ENCODE measurements around the gene ASB6. TPM values are rescaled to one million over a fixed set of nuclear protein-coding genes. Genes with fewer than 3 reads are reported as not detected.
A peak's percentile ranks its signal among the peaks of the same experiment; 100 is the strongest.
"Not testable (repeated sequence)": the region's sequence is repeated elsewhere in the genome, so short reads cannot be mapped to it uniquely, and the experiment has no call there.

ASB6 gene
- total RNA-seq, 1 experiment from 2014 or later, result 18.7 TPM

DNA sequence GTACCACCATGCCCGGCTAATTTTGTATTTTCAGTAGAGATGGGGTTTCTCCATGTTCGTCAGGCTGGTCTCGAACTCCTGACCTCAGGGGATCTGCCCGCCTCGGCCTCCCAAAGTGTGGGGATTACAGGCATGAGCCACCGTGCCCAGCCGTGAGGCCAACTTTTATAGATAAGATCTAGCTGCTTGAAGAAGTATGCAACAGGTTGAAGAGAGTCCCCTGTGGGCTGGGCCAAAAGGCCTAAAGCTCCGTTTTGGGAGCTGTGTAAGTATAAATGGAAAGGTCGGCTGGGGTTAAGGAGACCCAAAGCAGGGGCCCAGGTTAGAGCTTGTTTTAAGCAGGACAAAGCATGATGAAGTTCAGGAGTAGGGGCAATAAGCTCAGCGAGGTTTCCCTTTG, 49.2 kb downstream of the ASB6 start:
- not testable (repeated sequence) for DNase-seq (ENCODE audit: extremely low read depth, low read depth)

- DNase-seq (ENCODE audit: extremely low read depth, low read depth), result no peak
These were observed 50.0 kb downstream of the ASB6 start for GRCh38 chr9:129591916-129592315.

DNA sequence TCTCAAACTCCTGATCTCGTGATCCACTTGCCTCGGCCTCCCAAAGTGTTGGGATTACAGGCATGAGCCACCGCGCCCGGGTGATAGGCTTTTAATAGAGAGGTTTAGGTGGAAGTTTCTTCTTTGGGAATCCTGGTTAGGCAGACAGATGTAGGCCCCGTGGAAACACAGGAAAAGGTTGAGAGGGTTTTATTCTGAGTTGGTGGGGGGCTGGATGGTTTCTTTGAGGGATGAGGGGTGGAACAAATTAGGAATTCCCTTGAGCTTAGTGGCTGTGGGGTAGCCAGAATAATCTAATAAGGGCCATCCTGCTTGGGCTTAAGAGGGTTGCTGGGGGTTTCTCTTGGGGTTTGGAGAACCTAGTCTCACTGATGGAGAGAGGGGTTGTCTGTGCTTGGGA, 51.5 kb downstream of the ASB6 start:
- no peak for DNase-seq (ENCODE audit: extremely low read depth, low read depth)

DNA sequence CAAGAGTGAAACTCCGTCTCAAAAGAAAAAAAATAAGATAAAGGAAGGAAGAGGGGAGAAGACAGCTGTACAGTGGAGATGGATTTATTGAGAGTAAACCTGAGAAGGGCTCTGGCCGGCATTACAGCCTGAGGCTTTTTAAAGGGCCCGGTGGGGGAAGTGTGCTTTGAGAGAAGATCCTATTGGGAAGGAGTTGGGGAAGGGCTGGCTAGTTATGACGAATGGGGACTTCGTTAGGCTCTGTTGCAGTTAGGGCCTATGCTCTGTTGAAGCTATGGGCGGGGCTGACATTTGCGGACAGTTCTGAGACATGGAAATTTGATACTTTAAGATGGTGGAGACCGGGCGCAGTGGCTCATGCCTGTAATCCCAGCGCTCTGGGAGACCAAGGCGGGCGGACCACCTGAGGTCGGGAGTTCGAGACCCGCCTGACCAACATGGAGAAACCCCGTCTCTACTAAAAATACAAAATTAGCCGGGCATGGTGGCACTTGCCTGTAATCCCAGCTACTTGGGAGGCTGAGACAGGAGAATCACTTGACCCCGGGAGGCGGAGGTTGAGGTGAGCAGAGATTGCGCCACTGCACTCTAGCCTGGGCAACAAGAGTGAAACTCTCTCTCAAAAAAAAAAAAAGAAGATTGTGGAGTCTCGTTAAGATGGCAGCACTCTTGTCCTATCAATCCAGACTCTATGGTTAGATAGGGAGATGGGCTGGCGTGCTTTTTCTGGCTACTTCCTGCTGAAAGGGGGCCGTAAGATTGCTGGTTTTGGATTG, 54.3 kb downstream of the ASB6 start:
- DNase-seq (ENCODE audit: extremely low read depth, low read depth), result peak; percentile 94

- no peak for DNase-seq (ENCODE audit: extremely low read depth, low read depth)
These were observed 55.3 kb downstream of the ASB6 start for GRCh38 chr9:129586685-129587084.

- no peak for DNase-seq (ENCODE audit: extremely low read depth, low read depth)
These were observed 55.7 kb downstream of the ASB6 start for GRCh38 chr9:129586245-129586644.

DNA sequence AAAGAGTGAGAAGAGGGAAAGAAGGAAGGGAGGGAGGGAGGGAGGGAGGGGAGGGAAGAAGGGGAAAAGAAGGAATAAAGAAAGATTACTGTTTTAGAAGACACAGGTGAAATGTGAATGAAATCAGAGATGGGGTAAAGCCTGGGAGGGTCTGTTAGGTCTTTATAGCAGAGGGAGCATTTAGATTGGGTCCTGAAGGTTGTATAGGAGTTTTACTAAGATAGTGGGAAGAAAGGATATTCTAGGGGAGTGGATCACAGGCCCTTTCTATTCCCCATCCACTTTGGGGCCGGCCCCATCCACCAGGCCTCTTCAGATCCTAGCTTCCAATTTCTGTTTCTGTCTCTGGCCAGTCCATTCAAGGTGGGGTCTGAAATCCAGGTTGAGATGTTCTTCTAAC, 56.6 kb downstream of the ASB6 start:
- no peak for DNase-seq (ENCODE audit: extremely low read depth, low read depth)

Other genes starting within 250 kb of the ASB6 start
- 0.20 TPM in 1 of 2 replicates, not detected in the other for gene C9orf50, start 21.1 kb downstream of the ASB6 start, total RNA-seq (2014; rRNA removed; shearing (Covaris generic))
- gene NTMT1, start 16.0 kb downstream of the ASB6 start, total RNA-seq (2014; rRNA removed; shearing (Covaris generic)), result 46.5 and 54.9 TPM in 2 replicates
- gene PRRX2, start 23.5 kb upstream of the ASB6 start, total RNA-seq (2014; rRNA removed; shearing (Covaris generic)), result 5.1 and 9.1 TPM in 2 replicates
- gene PTGES, start 110.9 kb upstream of the ASB6 start, total RNA-seq (2014; rRNA removed; shearing (Covaris generic)), result 25.9 and 27.4 TPM in 2 replicates
- 36.0 and 37.8 TPM in 2 replicates for gene TOR1B, start 161.0 kb upstream of the ASB6 start, total RNA-seq (2014; rRNA removed; shearing (Covaris generic))
- gene TOR1A, start 182.0 kb upstream of the ASB6 start, total RNA-seq (2014; rRNA removed; shearing (Covaris generic)), result 42.6 and 47.6 TPM in 2 replicates
- 53.7 and 55.6 TPM in 2 replicates for gene C9orf78, start 193.1 kb upstream of the ASB6 start, total RNA-seq (2014; rRNA removed; shearing (Covaris generic))
- gene USP20, start 193.3 kb upstream of the ASB6 start, total RNA-seq (2014; rRNA removed; shearing (Covaris generic)), result 7.2 and 8.0 TPM in 2 replicates